Retinal pigment epithelial cell (primary cell): ENCODE data around the gene CHRND.

ENCODE experiments used
- DNase-seq: peaks from one replicate; pipeline ENCODE4 v3.0.0-alpha.2; 2010; ENCODE audit warnings: low read depth
- H3K4me3 ChIP-seq: 2 replicates; pipeline ENCODE4 v1.5.1; 2011; ENCODE audit warnings: mild to moderate bottlenecking, low read length, control low read depth, moderate library complexity
- TF ChIP-seq, protein P1 (sequence below): conservative IDR thresholded peaks from 2 replicates; pipeline ENCODE4 v1.5.1; 2011; ENCODE audit warnings: low read depth, low read length, control low read depth, inconsistent platforms

The CHRND gene

DNA sequence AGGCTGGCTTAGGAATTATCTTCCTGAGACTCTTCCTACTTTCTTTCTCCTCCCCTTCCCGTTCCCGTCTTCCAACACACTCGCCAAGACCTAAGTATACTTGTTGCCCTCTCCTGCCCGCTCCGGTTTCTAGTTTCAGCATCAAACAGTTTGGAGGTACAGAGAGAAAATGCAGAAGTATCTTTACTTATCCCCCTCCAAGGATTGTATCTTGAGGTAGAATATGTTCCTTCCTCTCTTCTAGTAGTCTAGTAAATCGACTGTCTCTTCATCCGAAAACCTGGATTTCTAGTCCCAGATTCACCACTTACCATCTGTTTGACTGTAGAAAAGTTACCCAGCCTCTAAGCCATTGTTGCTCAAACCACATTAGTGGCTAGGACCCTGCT, 25.3 kb downstream of the CHRND start:
- DNase-seq, result no peak
- TF ChIP-seq, protein P1, sequence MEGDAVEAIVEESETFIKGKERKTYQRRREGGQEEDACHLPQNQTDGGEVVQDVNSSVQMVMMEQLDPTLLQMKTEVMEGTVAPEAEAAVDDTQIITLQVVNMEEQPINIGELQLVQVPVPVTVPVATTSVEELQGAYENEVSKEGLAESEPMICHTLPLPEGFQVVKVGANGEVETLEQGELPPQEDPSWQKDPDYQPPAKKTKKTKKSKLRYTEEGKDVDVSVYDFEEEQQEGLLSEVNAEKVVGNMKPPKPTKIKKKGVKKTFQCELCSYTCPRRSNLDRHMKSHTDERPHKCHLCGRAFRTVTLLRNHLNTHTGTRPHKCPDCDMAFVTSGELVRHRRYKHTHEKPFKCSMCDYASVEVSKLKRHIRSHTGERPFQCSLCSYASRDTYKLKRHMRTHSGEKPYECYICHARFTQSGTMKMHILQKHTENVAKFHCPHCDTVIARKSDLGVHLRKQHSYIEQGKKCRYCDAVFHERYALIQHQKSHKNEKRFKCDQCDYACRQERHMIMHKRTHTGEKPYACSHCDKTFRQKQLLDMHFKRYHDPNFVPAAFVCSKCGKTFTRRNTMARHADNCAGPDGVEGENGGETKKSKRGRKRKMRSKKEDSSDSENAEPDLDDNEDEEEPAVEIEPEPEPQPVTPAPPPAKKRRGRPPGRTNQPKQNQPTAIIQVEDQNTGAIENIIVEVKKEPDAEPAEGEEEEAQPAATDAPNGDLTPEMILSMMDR, result no peak
- peak overlapping the region; percentile 88 for H3K4me3 ChIP-seq

DNA sequence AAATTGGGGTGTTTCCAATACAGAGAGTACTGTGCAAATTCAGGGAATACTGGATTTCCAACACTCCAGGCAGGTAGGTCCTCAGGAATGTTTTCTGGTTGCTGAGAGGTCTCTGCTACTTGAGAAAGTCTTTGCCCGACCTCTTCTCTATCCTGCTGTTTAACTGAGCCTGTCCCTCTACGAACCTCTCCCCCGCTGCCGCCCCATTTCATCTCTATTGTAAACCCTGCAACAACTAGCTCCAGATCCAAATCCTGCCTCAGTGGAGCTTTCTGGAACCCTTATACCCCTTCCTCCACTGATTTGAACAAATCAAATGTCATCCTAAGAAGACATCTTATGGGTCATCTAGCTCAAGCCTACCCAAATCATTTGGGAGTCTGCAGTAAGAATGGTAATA, 25.8 kb downstream of the CHRND start:
- no peak for DNase-seq
- peak overlapping the region; percentile 88 for H3K4me3 ChIP-seq

DNA sequence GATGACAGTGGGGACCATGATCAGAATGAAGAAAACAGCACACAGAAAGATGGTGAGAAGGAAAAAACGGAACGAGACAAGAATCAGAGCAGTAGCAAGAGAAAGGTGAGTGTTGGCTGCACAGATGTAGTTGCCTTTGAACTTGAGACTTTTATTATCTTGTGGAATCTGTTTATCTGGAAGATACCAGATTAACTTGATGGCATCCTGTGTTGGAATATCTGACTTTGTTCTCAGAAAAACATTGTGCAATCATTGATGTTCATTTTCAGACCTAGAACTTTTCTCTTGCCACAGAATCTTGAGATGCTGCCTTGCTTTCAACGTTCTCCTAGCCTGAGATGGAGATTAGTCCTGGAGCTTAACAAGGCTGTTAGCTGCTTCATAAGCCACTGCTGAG, 30.5 kb downstream of the CHRND start:
- TF ChIP-seq, protein P1, result no peak
- no peak overlapping the region for H3K4me3 ChIP-seq
- DNase-seq, result no peak

More for the DNA sequence above, 25.8 kb downstream of the CHRND start:
- TF ChIP-seq, protein P1, result no peak

DNA sequence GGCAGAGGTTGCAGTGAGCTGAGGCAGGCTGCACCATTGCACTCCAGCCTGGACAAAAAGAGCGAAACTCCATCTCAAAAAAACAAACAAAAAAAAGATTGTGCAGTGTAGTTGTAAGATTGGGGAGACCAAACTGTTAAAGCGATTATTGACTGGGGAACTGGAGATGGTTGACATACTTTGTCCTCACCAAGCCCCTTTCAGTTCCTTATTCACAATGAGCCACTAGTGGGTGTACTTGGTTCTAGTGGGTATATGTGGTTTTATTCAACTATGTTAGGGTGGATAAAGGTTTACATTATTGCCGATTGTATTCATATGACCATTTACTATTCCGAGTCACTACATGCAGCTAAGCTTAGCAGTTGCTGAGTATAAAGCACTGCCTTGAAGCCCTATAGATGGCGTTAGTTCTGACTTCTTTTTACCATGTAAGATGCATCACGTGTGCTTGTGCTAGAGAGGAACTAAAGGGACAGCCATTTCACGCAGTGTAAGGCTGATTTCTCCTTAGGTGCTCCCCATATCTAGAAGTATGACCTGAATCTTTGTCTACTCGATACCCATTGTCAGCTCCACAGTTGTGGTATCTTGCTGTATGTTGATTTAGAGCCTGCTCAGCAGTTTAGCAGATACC, 36.7 kb downstream of the CHRND start:
- no peak for DNase-seq
- TF ChIP-seq, protein P1, result no peak
- H3K4me3 ChIP-seq, result no peak overlapping the region

DNA sequence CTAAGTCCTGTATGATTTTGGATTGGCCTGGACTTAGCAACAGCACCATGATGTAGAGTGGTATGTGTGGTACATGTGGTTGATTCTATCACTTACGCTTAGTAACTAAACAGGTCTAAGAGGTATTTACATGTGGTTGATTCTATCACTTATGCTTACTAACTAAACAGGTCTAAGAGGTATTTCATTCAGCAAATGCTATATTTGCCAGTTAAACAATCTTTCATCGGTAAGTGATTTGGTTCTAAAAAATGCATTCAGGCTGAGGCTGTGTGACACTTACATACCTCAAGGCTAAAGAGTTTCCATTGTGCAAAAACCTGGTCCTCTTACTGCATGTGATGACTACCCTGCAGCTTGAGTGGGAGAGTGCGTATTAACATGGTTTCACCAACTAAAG, 37.6 kb downstream of the CHRND start:
- H3K4me3 ChIP-seq, result no peak overlapping the region
- no peak for DNase-seq
- TF ChIP-seq, protein P1, result no peak

DNA sequence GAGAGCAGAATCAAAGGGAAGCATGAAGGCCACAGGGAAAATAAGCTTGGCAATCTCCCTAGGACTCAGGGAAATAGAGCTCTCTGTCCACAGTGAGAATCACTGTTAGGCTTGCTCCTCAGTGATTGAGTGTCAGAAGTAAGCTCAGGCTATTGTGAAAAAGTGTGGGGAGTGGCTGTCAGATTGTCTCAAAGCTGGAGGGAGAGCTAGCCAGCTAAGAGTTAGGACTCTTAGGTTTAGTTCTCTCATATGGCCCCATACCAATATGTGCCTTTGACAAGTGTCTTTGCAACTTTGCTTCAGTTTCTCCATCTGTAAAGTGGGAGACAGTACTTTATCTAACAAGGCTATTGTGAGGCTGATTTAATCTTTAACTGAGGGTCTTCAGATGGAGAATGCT, 41.8 kb downstream of the CHRND start:
- H3K4me3 ChIP-seq, result no peak overlapping the region
- TF ChIP-seq, protein P1, result no peak
- DNase-seq, result no peak

DNA sequence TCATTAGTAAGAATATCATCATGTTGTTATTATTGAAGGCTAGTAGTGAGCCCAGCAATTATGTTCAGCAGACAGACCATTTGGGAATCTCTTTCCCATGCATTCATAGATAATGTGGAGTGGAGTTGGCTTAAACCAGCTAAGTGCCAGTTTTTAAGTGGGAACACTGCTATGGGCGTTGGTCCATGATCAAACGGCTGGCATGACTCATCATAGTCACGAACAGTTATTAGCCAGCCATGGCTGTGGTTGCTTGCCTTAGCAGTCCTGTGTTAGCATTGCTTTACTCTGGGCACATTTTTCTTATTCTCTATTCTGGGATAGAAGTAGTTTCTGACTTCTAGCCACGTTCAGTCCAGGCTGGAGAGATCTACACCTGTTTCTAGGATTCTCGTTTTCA, 42.2 kb downstream of the CHRND start:
- DNase-seq, result no peak
- TF ChIP-seq, protein P1, result no peak
- H3K4me3 ChIP-seq, result no peak overlapping the region
